ENCODE data around the gene STX18. TPM values are rescaled to one million over a fixed set of nuclear protein-coding genes. Genes with fewer than 3 reads are reported as not detected.

STX18 gene
- total and polyA plus RNA-seq, 11 donors: 10.1 to 26.1 (median 18.0) TPM

DNA sequence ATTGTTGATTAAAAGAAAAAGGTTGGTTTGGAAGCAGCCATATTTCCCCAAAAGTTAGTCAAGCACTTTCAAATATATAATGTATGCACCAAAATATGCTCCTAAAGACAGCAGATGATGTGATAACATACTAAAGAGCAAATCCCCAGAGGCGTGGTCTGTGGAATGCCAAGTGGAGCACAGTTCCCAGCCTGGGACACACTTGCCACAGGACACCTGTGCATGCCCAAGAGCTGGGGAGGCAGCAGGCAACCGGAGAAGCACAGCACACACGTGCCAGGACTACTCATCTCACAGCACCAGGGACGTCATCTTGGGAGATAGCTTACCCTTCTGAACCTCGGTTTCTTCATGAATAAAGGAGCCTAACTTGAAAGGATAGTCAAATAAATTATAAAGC is 12.5 kb downstream of the STX18 start:
- Histone ChIP-seq H3K27ac (no peak overlapping the region), H3K4me3 (no peak overlapping the region), H3K27me3 (no peaks in the 10 kb centered on the region), H3K4me1 (peaks cover 0 to 5% (median 0%) of the 10 kb centered on the region in 12 donors), H3K36me3 (peaks cover 0 to 6% (median 0%) of the 10 kb centered on the region in 9 donors), H3K9me3 (no peaks in the 10 kb centered on the region)
- DNase-seq (no peak), ATAC-seq (no peak)
- intact Hi-C loops (cut with DNase I): no loop called here
- 93 to 94% (median 93%) methylated on average over 5 of the region's 5 CpGs for WGBS, 4 donors
- no peak for TF ChIP-seq POLR2A (IDR thresholded peaks at IDR 0.05)
- TF ChIP-seq, protein P1, sequence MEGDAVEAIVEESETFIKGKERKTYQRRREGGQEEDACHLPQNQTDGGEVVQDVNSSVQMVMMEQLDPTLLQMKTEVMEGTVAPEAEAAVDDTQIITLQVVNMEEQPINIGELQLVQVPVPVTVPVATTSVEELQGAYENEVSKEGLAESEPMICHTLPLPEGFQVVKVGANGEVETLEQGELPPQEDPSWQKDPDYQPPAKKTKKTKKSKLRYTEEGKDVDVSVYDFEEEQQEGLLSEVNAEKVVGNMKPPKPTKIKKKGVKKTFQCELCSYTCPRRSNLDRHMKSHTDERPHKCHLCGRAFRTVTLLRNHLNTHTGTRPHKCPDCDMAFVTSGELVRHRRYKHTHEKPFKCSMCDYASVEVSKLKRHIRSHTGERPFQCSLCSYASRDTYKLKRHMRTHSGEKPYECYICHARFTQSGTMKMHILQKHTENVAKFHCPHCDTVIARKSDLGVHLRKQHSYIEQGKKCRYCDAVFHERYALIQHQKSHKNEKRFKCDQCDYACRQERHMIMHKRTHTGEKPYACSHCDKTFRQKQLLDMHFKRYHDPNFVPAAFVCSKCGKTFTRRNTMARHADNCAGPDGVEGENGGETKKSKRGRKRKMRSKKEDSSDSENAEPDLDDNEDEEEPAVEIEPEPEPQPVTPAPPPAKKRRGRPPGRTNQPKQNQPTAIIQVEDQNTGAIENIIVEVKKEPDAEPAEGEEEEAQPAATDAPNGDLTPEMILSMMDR (IDR thresholded peaks at IDR 0.05): no peak

DNA sequence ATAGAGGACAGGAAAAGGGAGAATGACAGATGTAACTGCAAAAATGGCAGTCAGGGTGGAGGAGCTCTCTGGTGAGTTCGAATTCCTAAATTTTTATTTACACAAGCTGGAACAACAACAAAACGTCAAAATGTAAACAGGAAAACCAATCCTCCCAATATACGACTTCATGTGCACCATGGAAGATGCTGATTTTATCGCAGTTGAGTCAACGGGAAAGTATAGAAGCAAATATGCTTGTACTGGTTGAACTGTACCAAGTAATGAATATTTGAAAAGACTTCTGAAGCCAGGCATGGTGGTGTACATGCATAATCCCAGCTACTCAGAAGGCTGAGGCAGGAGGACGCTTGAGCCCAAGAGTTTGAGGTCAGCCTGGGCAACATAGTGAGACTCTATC is 15.4 kb downstream of the STX18 start:
- H3K36me3 ChIP-seq: peaks cover 0 to 6% (median 0%) of the 10 kb centered on the region in 9 donors
- intact Hi-C loops (cut with DNase I): no loop called here
- H3K27ac ChIP-seq: no peak overlapping the region
- no peak for ATAC-seq
- H3K4me3 ChIP-seq: no peak overlapping the region
- 89 to 94% (median 93%) methylated on average over 6 of the region's 6 CpGs for WGBS, 4 donors
- TF ChIP-seq, protein P1 (IDR thresholded peaks at IDR 0.05): no peak
- no peak for TF ChIP-seq POLR2A (IDR thresholded peaks at IDR 0.05)
- H3K9me3 ChIP-seq: no peaks in the 10 kb centered on the region
- peaks cover 0 to 9% (median 1%) of the 10 kb centered on the region in 12 donors for H3K4me1 ChIP-seq
- DNase-seq: no peak
- no peaks in the 10 kb centered on the region for H3K27me3 ChIP-seq

DNA sequence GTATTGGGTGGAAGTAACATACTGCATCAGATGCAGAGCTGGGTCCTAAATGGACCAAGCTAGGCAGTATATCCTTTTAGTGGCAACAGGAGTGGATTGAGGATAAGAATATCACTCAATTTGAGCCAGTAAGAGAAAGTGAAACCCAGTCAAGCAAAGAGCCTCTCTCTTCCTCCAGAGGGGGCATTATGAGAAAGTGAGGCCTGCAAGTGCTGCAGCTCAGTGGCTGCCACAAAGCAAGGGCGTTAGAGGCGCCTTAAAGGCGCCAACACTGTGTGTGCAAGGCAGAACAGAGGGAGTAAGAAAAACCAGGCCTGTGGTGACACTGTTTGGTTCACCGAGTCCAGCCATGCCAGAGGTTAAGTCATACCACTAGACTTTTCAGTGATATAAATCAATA is 17.5 kb downstream of the STX18 start:
- Histone ChIP-seq H3K4me1 (peaks cover 0 to 18% (median 1%) of the 10 kb centered on the region in 12 donors), H3K36me3 (peaks cover 0 to 6% (median 0%) of the 10 kb centered on the region in 9 donors), H3K27me3 (no peaks in the 10 kb centered on the region), H3K4me3 (no peak overlapping the region), H3K27ac (no peak overlapping the region), H3K9me3 (no peaks in the 10 kb centered on the region)
- ATAC-seq: no peak
- intact Hi-C loops (cut with DNase I): no loop called here
- TF ChIP-seq, protein P1 (IDR thresholded peaks at IDR 0.05): no peak
- WGBS, 4 donors: 94 to 98% (median 96%) methylated on average over 4 of the region's 4 CpGs
- DNase-seq: no peak

DNA sequence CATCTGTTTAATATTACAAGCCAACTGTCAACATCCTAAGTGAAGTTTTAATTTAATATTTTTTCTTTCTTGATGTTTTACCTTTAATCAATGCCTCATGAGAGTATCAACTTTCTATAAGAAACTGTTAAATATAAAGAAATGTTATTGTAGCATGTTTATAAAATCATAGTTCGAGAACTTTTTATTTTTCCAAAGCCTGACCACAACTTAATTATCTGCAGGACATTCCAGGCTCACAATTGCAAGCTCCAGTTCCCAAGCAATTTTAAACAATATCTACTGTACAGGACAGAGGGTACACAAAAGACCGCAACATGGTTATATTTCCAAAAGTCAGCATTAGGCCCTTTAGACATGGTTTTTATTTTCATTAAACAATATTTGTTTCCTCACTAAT is 20.1 kb downstream of the STX18 start:
- no peaks in the 10 kb centered on the region for H3K27me3 ChIP-seq
- intact Hi-C loops (cut with DNase I): no loop called here

More for the DNA sequence above, 20.1 kb downstream of the STX18 start:
- TF ChIP-seq, protein P1 (IDR thresholded peaks at IDR 0.05): no peak
- no peak for TF ChIP-seq POLR2A (IDR thresholded peaks at IDR 0.05)
- H3K36me3 ChIP-seq: peaks cover 0 to 6% (median 0%) of the 10 kb centered on the region in 9 donors
- peaks cover 0 to 21% (median 1%) of the 10 kb centered on the region in 12 donors for H3K4me1 ChIP-seq
- ATAC-seq (no peak), DNase-seq (no peak)
- 90 to 96% (median 92%) methylated on average over 2 of the region's 2 CpGs for WGBS, 4 donors
- no peak overlapping the region for H3K27ac ChIP-seq
- H3K9me3 ChIP-seq: no peaks in the 10 kb centered on the region
- H3K4me3 ChIP-seq: no peak overlapping the region
